GM21786 (cell line): ENCODE results near the gene TMEM161A.
A peak's percentile ranks its signal among the peaks of the same experiment; 100 is the strongest.
"Not testable (repeated sequence)": the region's sequence is repeated elsewhere in the genome, so short reads cannot be mapped to it uniquely, and the experiment has no call there.

Experiments used
- ATAC-seq: cut with Tn5 transposase; IDR thresholded peaks from one replicate; pipeline ENCODE4 v1.9.1; 2021; ENCODE audit not compliant: unreplicated experiment

Gene TMEM161A

DNA sequence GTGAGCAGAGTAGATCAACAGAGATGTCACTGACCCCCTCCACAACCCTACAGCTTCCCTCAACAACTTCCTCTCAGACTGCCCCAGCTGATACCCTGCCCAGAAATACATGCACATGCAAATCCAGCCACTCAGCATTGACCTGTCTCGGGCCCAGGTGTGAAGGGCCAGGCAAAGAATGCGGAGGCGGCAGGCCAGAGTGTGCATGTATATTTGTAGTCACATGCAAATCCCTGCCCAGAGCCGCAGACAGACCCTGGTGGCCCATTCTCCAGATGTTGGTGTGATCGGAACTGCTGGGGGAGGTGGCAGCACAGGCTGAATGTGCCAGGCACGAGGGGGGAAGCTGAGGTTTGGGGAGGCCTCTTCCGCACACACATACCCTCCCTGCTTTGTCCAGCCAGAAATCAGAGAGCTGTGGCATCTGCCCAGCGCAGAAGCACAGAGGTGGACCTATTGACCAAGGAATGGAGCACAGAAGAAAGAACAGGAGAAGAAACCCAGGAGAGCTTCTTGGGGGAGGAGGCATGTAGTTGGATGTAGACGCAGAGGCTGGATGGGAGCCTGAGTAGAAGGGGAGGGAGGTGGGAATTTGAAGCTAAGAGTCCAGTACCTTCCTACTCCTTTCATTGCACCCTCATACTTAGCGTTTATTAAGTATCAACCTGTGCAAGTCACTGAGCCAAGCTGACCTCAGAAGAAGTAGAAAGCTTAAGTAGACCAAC, 17.4 kb upstream of the TMEM161A start:
- ATAC-seq: no peak

DNA sequence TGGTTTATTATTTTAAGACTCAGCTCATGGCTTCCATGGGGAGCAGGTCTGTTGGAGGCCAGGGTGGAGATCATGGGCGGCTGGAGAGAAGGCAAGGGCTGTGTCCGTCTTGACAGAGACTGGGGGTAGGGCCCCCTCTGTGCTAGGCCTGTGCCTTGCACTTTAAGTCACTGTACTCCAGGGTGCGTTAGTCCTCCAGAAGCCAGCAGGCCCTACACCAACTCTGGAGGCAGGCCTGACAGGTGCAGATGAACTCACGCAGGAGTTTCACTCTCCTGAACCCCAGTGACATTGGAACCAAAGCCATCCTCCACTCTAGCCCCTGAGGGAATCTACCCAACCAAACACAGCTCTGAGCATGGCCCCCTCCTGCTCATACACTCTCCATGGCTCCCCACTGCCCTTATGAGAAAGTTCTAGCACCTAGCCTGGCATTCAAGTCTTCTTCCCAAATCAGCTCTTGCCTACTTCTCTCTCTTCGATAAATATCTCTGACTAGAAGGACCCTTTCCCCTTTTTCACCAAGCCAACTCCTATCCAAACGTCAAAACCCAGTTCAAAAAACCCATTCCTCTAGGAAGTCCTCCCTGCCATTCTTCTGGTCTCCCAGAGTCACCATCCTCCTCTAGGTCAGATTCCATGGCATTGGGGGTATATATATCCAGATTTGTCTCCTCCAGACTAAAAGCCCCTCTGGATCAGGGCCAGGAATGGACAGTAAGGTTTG, 16.7 kb upstream of the TMEM161A start:
- ATAC-seq: no peak

DNA sequence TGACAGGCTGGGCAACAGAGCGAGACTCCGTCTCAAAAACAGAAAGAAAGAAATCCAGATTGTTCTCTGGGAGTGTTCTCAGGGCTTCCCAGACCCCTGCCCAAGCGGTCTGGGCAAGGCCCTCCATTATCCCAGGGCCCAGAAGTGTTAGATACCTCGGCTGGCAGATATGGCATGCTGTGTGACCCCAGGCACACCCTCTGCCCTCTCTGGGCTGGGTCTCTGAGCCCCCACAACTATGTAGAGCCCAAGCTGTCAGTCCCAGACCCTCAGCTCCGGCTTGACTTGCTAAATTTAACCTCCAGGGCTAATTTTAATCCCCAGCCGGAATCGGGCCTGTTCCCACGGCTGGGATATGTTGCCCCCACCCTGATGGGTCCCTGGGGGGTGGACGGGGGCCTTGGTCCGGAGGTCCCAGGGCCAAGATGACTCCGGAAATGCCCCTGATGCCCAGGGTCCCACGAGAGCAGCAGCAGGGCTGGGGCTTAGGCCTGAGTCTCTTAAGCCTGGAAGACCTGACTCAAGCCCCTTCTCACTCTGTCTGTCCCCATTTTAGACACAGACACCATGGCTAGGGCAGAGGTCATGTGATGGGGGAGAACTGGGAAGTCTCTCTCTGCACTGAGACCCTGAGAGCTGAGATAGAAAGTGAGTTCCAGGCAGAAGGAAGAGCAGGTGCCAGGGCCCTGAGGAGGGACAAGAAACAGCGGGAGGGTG, 14.5 kb upstream of the TMEM161A start:
- no peak for ATAC-seq

DNA sequence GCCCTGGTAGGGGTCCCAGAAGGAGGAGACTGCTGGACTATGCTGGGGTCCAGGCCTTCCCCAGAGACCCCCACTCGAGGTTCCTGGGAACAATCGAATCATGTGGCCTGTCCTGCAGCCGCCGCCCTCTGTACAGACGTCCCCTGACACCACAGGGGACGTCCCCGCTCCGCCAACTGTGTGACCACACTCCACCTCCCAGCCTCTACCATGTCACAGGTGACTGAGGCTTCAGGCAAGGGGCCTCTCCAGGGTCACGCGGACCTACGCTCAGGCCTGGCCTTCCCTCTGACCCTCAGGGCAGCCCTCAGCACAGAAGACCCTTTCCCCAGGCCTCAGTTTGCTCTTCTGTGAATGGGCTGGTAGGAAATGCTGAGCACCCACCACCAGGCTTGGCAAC, 13.1 kb upstream of the TMEM161A start:
- ATAC-seq: peak; percentile 79

DNA sequence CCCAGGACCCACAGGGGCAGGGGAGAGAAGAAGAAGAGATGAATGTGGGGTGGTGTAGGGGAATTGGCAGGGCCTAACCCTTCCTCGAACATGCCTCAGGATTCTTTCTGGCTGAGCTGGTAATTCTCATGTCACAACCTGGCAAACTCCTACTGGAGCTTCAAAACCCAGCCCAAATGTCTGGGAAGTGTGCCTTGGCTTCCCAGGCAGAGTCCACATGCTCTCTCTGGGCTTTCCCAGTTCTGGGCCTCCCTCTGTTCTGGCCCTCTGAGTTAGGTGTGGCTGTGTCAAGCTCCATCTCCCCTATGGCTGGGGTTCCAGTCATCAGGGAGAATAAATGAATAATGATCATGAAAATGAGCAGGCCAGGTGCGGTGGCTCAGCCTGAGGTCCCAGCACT, 11.2 kb upstream of the TMEM161A start:
- ATAC-seq: no peak

DNA sequence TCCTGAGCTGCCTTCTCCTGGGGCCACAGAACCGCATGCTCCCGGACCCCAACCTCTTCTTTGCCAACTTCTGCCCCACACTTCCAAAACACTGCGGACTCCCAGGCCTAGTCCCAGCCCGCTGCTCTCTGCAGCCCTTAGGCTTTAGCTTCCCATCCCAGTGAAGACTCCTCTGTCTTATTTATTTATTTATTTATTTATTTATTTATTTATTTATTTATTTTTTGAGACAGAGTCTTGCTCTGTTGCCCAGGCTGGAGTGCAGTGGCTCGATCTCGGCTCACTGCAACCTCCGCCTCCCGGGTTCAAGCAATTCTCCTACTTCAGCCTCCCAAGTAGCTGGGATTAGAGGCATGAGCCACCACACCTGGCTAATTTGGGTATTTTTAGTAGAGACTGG, 10.2 kb upstream of the TMEM161A start:
- not testable (repeated sequence) for ATAC-seq

DNA sequence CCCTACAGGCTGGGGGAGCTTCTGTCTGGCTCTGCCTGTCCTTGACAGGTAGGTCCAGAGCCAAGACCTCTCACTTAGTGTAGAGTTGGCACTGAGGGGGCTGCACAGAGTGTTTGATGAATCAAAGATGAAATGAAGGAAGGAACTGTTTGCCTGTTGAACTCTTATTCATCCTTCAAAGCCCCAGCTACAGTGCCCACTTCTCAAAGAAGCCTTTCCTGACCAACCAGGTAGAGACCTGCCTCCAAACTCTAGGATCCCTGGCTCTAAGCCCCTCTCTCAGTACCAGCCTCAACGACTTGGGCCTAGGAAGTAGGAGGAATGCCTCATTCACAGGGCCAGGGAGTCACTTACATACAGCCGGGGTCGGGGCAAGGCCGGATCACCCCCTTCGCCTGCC, 9.1 kb upstream of the TMEM161A start:
- ATAC-seq: no peak

DNA sequence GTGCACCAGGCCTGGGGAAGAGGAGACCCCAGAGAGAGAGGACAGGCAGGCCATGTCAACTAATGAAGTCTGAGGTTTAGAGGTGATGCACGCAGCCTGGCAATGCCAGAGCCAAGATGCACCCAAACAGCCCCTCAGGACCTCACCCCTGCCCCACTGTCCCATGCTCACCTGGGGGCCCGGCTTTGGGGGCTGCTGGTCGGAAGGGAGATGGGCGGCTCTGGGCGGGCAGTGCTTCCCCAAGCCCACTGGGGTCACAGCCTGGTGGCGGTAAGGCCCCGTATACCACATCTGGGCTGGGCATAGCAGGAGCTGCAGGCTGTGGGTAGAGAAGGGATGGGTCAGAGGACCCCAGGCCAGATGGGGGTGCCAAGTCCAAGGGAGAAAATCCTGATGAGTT, 8.6 kb upstream of the TMEM161A start:
- no peak for ATAC-seq

DNA sequence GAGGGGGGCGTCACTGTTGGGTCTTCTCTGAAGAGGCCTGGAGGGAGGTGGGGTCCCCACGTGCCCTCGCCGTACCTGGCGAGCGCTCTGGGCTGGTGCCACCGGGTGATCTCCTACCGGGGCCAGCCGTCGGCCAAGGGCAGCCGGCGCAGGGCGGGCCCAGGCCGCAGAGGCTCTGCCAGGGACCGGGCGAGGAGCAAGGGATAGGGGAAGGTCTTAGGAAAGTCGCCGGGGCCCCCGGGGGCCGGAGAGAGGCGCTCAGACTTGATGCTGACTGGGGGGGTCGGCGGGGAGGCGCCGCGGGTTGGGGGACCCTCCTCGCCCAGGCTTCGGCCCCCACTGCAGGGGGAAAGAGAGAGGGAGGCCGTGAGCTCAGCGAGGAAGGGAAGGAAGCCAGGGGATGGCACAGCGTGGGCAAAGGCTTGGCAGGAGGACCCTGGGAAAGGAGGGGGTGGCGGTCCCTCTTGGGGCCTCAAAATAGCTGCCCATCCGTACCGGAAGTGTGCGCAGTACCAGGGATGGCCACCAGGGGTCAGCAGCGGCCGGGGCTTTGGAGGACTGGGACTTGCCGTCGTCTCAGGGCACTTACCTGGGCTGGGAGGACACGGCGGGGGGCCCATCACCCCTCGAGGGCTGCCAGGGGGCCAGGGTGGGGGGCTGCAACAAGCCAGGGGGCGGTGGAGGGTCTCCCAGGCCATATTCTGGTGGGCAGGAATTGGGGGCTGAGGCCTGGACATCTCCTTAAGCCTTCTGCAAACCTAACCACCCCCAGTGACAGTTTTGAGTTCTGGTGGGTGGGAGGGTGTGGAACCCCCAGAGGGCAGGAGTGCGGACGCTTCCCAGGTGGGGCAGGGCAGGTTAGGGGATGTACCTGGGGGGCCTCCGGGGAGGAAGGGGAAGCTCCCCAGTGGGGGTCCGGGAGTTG, 7.7 kb upstream of the TMEM161A start:
- ATAC-seq: no peak

DNA sequence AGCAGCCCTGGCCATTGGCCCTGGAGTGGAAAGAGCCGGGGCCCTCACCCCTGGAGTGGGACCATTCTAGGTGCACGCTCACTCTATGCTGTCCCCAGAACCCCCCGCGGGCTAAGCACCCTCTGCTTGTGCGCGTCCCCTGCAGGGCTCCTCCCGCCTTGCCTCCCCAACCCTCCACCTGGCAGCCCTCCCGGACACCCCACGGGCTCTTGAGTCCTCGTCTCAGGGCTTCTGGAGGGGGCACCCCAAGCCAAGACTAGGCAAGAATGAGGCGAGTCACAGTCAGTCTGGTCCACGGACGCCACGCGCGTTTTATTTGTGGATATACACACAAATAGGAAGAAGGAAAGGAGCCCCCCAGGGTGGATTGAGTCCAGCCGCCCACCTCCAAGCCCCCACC, 7.0 kb upstream of the TMEM161A start:
- ATAC-seq: no peak

DNA sequence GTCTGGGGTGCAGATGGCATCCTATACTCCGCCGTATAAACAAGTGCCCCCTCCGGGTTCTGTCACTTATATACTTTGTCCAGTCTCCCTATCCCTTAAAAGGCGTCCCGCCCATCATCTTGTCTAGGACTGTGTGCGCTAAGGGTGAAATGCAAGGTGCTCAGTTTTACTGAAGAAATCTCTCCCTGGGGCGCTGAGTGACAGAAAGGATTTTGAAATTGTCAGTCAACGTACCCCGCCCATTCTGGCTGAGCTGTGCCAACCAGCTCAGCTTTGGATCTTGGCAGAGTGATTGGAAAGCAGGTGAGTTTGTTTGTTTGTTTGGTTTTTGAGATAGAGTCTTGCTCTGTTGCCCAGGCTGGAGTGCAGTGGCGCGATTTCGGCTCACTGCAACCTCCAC, 4.1 kb upstream of the TMEM161A start:
- no peak for ATAC-seq

DNA sequence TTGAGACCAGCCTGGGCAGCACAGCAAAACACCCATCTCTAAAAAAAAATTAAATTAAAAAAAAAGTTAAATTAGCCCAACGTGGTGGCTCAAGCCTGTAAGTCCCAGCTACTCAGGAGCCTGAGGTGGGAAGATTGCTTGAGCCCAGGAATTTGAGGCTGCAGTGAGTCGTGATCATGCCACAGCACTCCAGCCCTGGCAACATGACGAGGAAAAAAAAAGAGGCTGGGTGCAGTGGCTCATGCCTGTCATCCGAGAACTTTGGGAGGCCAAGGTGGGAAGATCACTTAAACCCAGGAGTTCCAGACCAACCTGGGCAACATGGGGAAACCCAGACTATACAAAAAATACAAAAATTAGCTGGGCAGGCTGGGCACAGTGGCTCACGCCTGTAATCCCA, 2.2 kb upstream of the TMEM161A start:
- no peak for ATAC-seq

DNA sequence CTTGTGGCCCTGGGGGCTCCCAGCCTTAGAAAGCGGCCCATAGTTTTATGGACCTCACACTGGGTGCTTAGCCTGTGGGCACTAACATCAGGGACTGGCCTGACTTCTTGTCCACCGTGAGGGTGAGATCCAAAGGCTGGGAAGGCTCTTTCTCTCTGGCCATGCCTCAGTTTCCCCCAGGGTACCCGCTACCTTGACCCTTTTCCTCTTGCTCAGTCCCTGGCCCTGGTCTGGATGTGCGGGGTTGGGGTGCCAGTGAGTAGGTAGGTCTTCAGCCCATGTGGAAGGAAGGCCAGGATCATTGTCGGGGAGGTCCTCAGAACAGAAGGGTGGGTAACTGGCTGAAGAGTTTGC, 1.6 kb upstream of the TMEM161A start:
- no peak for ATAC-seq

DNA sequence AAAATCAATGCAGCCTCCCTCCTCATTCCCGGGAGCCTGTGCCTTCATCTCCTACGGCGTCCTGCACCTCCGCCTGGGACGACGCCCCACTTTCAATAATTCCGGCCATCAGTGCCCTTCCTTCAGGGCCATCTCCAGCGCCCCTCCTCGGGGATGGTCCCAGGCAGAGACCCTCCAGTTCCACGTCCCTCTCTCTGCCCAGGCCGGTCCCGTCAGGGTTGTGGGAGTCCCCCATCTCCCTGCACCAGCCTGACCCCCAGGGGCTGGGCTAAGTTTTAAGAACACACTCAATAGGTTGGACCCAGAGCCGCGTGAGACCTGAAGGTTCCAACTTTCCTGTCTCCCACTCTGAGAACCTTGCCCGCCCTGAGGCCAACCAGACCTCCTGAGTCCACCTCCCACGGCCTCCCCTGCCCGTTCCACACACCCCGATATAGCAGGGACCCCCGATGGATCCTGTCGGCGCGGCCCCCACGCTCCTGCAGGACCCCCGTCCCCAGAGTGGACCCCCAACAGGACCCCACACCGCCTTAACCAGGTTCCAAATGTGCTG, 646 bp downstream of the TMEM161A start:
- ATAC-seq: no peak

DNA sequence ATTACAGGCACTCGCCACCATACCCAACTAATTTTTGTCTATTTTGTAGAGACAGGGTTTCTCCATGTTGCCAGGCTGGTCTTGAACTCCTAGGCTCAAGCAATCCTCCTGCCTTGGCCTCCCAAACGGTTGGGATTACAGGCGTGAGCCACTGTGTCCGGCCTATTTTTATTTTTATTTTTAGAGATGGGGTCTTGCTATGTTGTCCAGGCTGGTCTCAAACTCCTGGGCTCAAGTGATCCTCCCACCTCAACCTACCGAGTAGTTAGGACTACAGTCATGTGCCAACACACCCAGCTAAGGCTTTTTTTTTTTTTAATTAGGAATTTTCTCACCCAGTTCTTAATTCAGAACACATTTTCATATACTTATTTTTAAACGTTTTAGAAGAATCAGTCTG, 2.6 kb downstream of the TMEM161A start:
- not testable (repeated sequence) for ATAC-seq

DNA sequence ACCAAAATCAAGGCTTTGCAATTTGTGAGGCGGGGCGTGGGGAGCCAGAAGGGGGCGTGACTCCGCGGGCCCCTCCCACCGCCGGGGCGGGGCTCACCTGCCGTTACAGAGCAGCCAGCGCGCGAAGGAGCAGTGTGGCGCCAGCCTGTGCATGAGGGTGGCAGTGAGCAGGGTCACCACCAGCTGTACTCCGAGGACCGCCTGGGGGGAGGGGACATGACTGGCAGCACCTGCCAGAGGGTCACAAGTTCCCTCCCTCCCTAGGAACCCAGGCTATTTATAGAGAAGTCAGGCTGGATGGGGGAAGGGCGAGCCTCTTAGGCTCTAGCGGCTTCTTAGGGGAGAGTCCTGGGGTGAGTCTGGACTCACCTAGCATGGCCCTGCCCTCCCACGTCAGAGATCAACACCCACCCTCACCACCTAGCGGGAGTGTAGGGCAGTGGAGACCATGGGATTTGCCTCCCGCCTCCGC, 3.6 kb downstream of the TMEM161A start:
- ATAC-seq: no peak

DNA sequence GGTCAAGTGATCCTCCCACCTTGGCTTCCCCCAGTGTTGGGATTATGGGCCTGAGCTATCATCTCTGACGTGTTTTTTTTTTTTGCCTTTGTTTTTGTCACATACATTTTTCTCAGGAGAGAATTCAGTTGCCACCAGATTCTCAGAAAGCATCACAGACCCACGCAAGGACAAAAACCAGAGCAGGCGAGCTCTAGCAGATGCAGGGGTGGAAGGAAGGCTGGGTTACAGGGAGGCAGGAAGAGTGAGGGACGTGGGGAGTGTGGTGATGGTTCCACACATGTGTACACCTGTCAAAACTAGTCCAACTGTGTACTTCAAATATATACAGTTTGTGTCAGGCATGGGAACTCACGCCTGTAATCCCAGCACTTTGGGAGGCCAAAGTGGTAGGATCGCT, 4.3 kb downstream of the TMEM161A start:
- no peak for ATAC-seq

DNA sequence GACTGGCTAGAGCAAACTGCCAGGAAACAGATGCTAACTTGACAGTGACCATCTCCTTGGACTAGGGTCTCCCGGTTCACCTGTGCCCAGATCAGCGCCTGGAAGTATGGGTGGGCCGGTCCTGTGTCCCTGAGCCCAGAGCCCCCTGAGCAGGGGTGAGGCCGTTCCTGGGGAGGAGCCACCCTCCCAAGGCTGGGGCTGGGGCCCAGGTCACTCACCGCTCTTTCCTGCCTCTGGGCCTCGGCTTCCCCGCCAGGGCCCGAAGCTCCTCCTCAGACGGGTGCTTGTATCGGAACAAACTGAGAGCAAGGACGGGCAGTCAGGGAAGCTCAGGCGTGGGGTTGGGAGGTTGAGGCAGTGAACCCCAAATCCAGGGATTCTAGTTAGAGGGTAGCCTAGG, 5.4 kb downstream of the TMEM161A start:
- ATAC-seq: no peak

DNA sequence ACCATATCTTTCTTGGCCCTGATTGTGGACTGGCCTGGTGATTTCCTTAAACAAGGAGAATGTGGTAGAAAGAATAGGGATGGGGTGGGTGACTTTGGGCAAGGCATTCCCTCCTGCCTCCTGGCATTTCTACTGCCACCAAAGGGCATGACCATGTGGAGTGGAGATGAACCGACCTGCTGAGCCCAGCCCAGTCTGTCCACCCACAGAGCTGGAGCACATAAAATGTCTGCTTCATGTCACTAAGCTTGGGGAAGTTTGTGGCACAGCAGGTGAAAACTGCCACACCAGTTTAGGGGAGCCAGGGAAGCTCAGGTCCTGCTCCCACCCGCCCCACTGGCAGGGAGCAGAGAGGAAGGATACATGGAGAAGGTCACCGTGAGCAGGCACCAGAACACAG, 6.3 kb downstream of the TMEM161A start:
- ATAC-seq: no peak

DNA sequence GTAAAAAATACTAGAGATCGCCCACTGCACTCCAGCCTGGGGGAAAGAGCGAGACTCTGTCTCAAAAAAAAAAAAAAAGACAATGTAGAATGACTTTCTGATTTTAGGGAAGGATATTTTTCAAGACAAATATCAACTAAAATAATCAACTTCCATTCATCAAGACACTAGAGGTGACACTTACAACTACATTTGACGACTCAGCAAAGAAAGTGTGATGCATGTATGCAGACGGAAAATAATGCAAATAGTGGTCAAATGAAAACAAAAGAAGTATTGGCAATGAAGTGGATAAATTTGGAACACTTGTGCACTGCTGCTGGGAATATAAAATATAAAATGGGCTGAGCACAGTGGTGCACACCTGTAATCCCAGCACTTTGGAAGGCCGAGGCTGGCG, 12.2 kb downstream of the TMEM161A start:
- ATAC-seq: no peak

DNA sequence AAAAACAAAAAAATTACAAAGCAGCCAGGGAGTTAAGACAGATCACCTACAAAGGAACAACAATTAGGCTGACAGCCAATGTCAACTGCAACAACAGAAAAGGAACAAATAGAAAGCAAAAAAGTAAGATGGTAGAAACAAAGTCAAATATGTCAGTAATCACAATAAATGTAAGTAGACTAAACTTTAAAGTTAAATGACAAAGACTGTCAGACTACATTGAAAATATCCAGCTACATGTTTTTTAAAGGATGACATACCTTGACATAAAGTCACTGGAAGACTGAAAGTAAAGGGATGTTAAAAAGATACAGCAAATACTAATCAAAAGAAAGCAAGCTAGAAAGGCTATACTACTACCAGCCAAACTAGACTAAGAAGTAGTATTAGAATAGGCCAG, 14.9 kb downstream of the TMEM161A start:
- ATAC-seq: no peak
